GM15510 (cell line): ENCODE measurements around the gene DEFB131A.
"Not testable (repeated sequence)": the region's sequence is repeated elsewhere in the genome, so short reads cannot be mapped to it uniquely, and the experiment has no call there.

Source experiments
- POLR2A ChIP-seq: IDR thresholded peaks from 3 replicates; pipeline ENCODE4 v1.6.1; 2011; ENCODE audit warnings: borderline replicate concordance; ENCODE audit not compliant: insufficient read length; ENCODE audit errors: extremely low read depth

DEFB131A gene

DNA sequence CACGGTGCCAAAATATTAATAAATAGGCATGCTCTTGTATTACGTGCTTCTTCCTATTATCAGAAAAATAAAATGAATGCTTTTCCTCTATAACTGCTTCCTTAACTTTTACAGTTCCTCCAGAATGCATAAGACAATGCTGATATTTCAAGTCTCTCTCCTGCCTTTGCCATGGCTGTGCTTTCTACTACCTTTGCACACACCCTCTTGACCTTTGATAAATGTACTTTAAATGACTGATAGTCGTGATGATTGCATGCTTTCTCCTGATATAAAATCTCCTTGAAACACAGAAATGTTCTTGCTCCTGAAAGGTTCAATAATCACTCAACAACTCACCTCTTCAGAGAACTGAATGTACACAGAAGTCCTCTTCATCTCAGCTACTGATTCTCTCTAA is at the start of gene DEFB131A:
DEFB131A (plus strand) TSS at position 301 of the 400 bp plus-strand sequence. CDS start 120 bp downstream, outside the sequence.
- TF ChIP-seq POLR2A, result not testable (repeated sequence)

GRCh38 chr4:9409793-9410192 is 34.4 kb upstream of the DEFB131A start:
- no peak for TF ChIP-seq POLR2A
